CD8-positive, alpha-beta memory T cell (primary cell): ENCODE data around the gene SRRM4. TPM values are rescaled to one million over a fixed set of nuclear protein-coding genes. Genes with fewer than 3 reads are reported as not detected.
A peak's percentile ranks its signal among the peaks of the same experiment; 100 is the strongest.

Source experiments
- CTCF ChIA-PET: fragments of 350-600 bp; sonication (Branson Sonifier 250); formaldehyde crosslinking; loops from one replicate; lab custom pipeline; 2021; ENCODE audit warnings: antibody characterized with exemption; lab: Charles Lee
- POLR2A ChIA-PET: fragments of 350-600 bp; sonication (Branson Sonifier 250); formaldehyde crosslinking; loops from one replicate; lab custom pipeline; 2021; ENCODE audit warnings: antibody characterized with exemption; lab: Charles Lee
- DNase-seq, 5 donors: peaks; one replicate each; pipeline versions ENCODE4 v3.0.0 to v3.0.0-alpha.2; 2020 to 2022; ENCODE audit warnings: mixed read lengths in 1 of 5
- H3K27ac ChIP-seq: one replicate; pipeline ENCODE4 v1.7.0; 2013; ENCODE audit warnings: low read depth, mild to moderate bottlenecking, low read length, moderate library complexity
- H3K27me3 ChIP-seq: 2 replicates; pipeline ENCODE4 v1.7.0; 2013; ENCODE audit warnings: low read length, mild to moderate bottlenecking; ENCODE audit not compliant: insufficient read depth, poor library complexity, severe bottlenecking
- H3K36me3 ChIP-seq: 2 replicates; pipeline ENCODE4 v1.7.0; 2013; ENCODE audit warnings: mild to moderate bottlenecking, low read length, moderate library complexity; ENCODE audit not compliant: insufficient read depth
- H3K4me1 ChIP-seq: 2 replicates; pipeline ENCODE4 v1.7.0; 2013; ENCODE audit warnings: mild to moderate bottlenecking, low read length, moderate library complexity; ENCODE audit not compliant: insufficient read depth
- H3K4me3 ChIP-seq: 2 replicates; pipeline ENCODE4 v1.7.0; 2013; ENCODE audit warnings: mild to moderate bottlenecking, low read length
- H3K9me3 ChIP-seq: 2 replicates; pipeline ENCODE4 v1.7.0; 2013; ENCODE audit warnings: mild to moderate bottlenecking, low read length
- H3K27ac Mint-ChIP-seq, 8 donors: one replicate each; pipeline ENCODE4 v1.8.0; 2020 to 2021; ENCODE audit warnings: mixed read lengths in 8 of 8, mild to moderate bottlenecking in 6 of 8, inconsistent platforms in 3 of 8, moderate library complexity in 3 of 8
- H3K27me3 Mint-ChIP-seq, 2 donors: one replicate each; pipeline ENCODE4 v1.8.0; 2020 to 2021; ENCODE audit warnings: mixed read lengths in 2 of 2, mild to moderate bottlenecking in 1 of 2, moderate library complexity in 1 of 2
- H3K36me3 Mint-ChIP-seq, 3 donors: one replicate each; pipeline ENCODE4 v1.8.0; 2020 to 2021; ENCODE audit warnings: mixed read lengths in 3 of 3, inconsistent platforms in 1 of 3, mild to moderate bottlenecking in 1 of 3
- H3K4me1 Mint-ChIP-seq, 3 donors: one replicate each; pipeline ENCODE4 v1.8.0; 2020 to 2021; ENCODE audit warnings: mixed read lengths in 3 of 3, inconsistent platforms in 1 of 3, mild to moderate bottlenecking in 1 of 3
- H3K4me3 Mint-ChIP-seq, 7 donors: one replicate each; pipeline ENCODE4 v1.8.0; 2020 to 2021; ENCODE audit warnings: mixed read lengths in 7 of 7, mild to moderate bottlenecking in 6 of 7, moderate library complexity in 4 of 7, inconsistent platforms in 2 of 7
- H3K9me3 Mint-ChIP-seq, 5 donors: one replicate each; pipeline ENCODE4 v1.8.0; 2020 to 2022; ENCODE audit warnings: mixed read lengths in 5 of 5, mild to moderate bottlenecking in 3 of 5, moderate library complexity in 2 of 5, inconsistent platforms in 1 of 5
- polyA plus RNA-seq: library from polyadenylated mRNA; unstranded; fragments of 300-500 nt; fragmentation: Illumina TruSeq; gene quantifications from one replicate; pipeline ENCODE4 v1.2.3, GENCODE V29; 2021
- total RNA-seq, 2 experiments: library from RNA; stranded (reverse); gene quantifications; one replicate each; pipeline ENCODE4 v1.2.3, GENCODE V29; 2021

SRRM4 gene
- total and polyA plus RNA-seq, 3 experiments from 2014 or later, result not detected

DNA sequence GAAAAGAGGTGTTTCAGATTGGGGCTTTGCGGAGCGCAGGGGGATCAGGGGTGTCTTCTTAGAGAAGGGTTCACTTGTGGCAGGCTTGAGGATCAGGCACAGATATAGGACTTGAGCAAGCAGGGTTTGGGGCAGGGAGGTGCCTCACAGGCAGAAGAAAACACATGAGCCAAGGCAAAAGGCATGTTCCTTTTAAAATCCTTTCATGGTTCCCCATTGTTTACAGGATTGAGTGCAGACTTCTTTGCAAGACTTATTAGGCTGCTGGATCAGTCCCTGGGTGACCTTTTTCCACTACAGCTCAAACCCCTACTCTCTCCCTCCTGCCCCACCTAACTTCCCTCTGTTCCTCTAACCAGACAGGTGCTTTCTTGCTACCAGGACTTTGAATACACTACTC, 217.1 kb downstream of the SRRM4 start:
- no peaks in the 10 kb centered on the region for H3K9me3 ChIP-seq
- Mint-ChIP-seq H3K4me3 (no peak overlapping the region), H3K27ac (no peak overlapping the region), H3K27me3 (no peaks in the 10 kb centered on the region), H3K9me3 (peaks cover 0 to 2% (median 0%) of the 10 kb centered on the region in 5 donors), H3K36me3 (no peaks in the 10 kb centered on the region), H3K4me1 (no peaks in the 10 kb centered on the region)
- H3K36me3 ChIP-seq, result no peaks in the 10 kb centered on the region
- H3K4me3 ChIP-seq, result no peak overlapping the region
- no peak overlapping the region for H3K27ac ChIP-seq
- H3K4me1 ChIP-seq, result no peaks in the 10 kb centered on the region
- H3K27me3 ChIP-seq, result no peaks in the 10 kb centered on the region
- ChIA-PET POLR2A (no interaction called here), CTCF (no interaction called here)
- no peak for DNase-seq

DNA sequence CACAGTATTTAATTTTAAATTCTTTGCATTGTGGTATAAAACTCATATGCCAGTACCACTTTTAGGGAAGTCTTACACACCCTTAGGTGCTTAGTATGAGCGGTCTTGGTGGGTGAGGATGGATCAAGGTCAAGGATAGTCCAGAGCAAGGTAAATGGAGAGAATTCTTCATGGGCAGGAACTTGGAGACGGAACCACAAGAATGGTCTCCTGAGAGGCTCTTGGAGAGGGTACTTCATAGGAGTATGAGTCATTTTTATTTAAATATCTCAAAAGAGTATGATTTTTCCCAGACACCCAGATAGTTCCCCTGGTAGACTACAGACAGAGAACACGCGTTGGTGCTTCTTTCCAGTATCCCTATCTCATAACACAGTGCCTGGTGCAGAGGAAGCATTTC, 219.3 kb downstream of the SRRM4 start:
- H3K4me1 Mint-ChIP-seq, result no peaks in the 10 kb centered on the region
- no peaks in the 10 kb centered on the region for H3K36me3 ChIP-seq
- no peak overlapping the region for H3K27ac ChIP-seq
- POLR2A ChIA-PET, result no interaction called here
- H3K27ac Mint-ChIP-seq, result no peak overlapping the region
- H3K9me3 Mint-ChIP-seq, result no peaks in the 10 kb centered on the region
- peaks cover 0 to 3% of the 10 kb centered on the region in 2 donors for H3K27me3 Mint-ChIP-seq
- H3K27me3 ChIP-seq, result no peaks in the 10 kb centered on the region
- H3K4me3 ChIP-seq, result no peak overlapping the region
- no peaks in the 10 kb centered on the region for H3K4me1 ChIP-seq
- DNase-seq, result no peak
- CTCF ChIA-PET, result no interaction called here
- H3K4me3 Mint-ChIP-seq, result no peak overlapping the region
- H3K9me3 ChIP-seq, result no peaks in the 10 kb centered on the region
- H3K36me3 Mint-ChIP-seq, result no peaks in the 10 kb centered on the region

DNA sequence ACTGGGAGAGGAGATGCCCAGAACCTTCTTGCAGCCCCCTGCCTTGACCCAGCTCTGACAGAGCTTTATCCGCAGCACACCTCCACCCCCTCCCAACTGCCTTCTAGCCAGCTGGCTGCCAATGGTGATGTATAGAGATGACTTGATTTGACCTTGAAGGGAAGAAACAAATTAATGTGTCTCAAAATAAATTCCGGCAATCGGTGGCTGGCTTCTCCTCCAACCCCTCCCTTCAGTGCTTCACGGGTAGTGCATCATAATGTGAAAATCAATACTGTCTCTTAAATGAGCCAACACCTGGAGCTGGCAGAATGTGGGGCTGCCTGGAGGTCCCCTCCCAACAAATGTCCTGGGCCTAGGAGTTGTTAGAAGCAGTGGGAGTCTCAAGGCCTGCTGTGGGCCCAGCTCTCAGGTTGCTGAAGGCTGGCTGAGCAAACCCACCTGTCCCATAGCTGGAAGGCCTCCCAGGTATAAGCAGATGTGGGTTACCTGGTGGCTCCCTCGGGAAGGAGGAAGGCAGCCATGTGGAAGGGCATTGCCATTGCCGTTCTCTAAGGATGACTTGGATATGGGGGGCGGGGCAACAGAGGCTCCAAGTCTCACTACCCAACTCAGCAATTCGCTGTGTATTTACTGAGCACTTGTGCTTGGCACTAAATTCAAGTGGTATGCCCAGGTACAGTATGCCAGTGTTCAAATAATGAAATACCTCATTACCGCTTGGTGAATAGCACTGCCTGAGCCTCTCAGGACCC, 220.6 kb downstream of the SRRM4 start:
- Histone ChIP-seq H3K27me3 (no peaks in the 10 kb centered on the region), H3K4me1 (no peaks in the 10 kb centered on the region), H3K36me3 (no peaks in the 10 kb centered on the region), H3K9me3 (no peaks in the 10 kb centered on the region), H3K27ac (no peak overlapping the region), H3K4me3 (no peak overlapping the region)
- Mint-ChIP-seq H3K4me1 (no peaks in the 10 kb centered on the region), H3K27ac (no peak overlapping the region), H3K4me3 (no peak overlapping the region), H3K36me3 (no peaks in the 10 kb centered on the region), H3K27me3 (peaks cover 0 to 3% of the 10 kb centered on the region in 2 donors), H3K9me3 (no peaks in the 10 kb centered on the region)
- ChIA-PET CTCF (no interaction called here), POLR2A (no interaction called here)
- no peak for DNase-seq

DNA sequence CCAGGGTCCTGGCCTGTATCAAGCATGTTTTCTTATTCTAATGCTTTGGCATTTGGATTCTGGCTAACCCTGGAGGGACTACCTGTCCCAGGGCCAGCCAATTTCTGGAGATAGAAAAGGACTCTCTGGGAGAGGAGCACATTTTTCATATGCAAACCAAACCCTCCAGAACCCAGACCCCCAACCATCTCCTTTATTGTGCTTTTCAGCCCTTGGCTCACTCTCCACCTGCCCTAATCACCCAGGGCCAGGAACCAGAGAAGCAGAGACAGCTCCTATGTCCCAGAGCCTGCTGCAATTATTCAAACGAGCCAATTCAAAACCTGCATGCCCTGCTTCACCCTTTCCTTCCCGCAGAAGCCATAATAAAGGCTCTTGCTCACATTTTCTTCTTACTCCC, 221.2 kb downstream of the SRRM4 start:
- peaks cover 0 to 3% of the 10 kb centered on the region in 2 donors for H3K27me3 Mint-ChIP-seq
- no peaks in the 10 kb centered on the region for H3K4me1 ChIP-seq
- DNase-seq, result no peak
- POLR2A ChIA-PET, result no interaction called here
- no peak overlapping the region for H3K4me3 ChIP-seq
- no peaks in the 10 kb centered on the region for H3K9me3 ChIP-seq
- no peaks in the 10 kb centered on the region for H3K36me3 Mint-ChIP-seq
- H3K4me1 Mint-ChIP-seq, result no peaks in the 10 kb centered on the region
- H3K9me3 Mint-ChIP-seq, result no peaks in the 10 kb centered on the region
- H3K27ac ChIP-seq, result no peak overlapping the region
- CTCF ChIA-PET, result no interaction called here
- H3K4me3 Mint-ChIP-seq, result no peak overlapping the region
- H3K36me3 ChIP-seq, result no peaks in the 10 kb centered on the region
- H3K27me3 ChIP-seq, result no peaks in the 10 kb centered on the region
- H3K27ac Mint-ChIP-seq, result no peak overlapping the region

DNA sequence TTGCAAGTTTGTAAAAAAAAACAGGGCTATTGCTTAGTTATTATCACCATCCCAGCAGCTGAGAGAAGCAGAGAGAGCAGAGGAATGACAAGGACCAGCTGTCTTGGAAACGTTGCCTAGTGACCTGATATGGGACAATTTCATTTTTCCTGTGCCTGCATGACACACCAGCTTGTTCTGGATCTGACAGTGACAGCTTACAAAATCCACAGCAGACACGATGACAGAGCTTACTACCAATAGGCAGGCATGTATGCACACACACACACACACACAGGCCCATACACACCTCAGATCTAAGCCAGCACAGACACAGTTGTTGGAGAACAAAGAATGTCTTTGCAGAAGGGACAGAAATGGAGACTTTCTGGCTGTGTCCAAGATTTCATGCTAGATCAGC, 222.8 kb downstream of the SRRM4 start:
- H3K4me1 Mint-ChIP-seq, result no peaks in the 10 kb centered on the region
- Histone ChIP-seq H3K36me3 (no peaks in the 10 kb centered on the region), H3K27ac (no peak overlapping the region), H3K27me3 (no peaks in the 10 kb centered on the region), H3K4me3 (no peak overlapping the region), H3K4me1 (no peaks in the 10 kb centered on the region), H3K9me3 (no peaks in the 10 kb centered on the region)
- H3K27me3 Mint-ChIP-seq, result peaks cover 0 to 3% of the 10 kb centered on the region in 2 donors
- H3K9me3 Mint-ChIP-seq, result no peaks in the 10 kb centered on the region
- H3K27ac Mint-ChIP-seq, result no peak overlapping the region
- no peak overlapping the region for H3K4me3 Mint-ChIP-seq
- ChIA-PET CTCF (no interaction called here), POLR2A (no interaction called here)
- DNase-seq, result no peak
- H3K36me3 Mint-ChIP-seq, result no peaks in the 10 kb centered on the region

DNA sequence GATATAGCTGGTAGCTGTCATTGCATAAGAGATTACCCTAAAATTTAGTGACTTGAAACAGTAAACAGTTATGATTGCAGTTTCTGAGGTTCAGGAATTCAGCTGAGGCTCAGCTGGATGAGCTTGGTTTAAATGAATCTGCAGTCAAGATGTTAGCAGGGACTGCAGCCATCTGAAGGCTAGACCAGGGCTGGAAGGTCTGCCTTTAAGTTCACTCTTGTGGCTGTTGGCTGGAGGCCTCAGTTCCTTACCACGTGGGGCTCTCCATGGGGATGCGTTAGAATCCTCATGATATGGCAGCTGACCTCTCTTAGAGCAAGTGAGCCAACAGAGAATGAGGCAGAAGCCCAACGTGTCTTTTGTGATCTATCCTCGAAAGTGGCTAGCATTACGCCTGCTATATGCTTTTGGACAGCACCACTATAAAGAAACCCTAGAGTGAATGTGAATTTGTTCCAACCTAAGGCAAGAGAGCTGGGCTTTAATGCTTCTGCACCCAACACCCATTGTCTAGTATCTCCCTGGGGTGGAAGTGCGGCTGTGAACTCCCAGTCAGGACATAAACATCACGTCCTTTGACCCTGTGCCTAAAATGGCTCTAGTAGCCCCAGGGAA, 223.4 kb downstream of the SRRM4 start:
- POLR2A ChIA-PET, result no interaction called here
- no peak for DNase-seq
- Mint-ChIP-seq H3K4me1 (no peaks in the 10 kb centered on the region), H3K36me3 (no peaks in the 10 kb centered on the region), H3K9me3 (no peaks in the 10 kb centered on the region), H3K27ac (no peak overlapping the region), H3K4me3 (no peak overlapping the region), H3K27me3 (peaks cover 0 to 3% of the 10 kb centered on the region in 2 donors)
- CTCF ChIA-PET, result no interaction called here
- no peaks in the 10 kb centered on the region for H3K36me3 ChIP-seq
- H3K27ac ChIP-seq, result no peak overlapping the region
- no peak overlapping the region for H3K4me3 ChIP-seq
- H3K27me3 ChIP-seq, result no peaks in the 10 kb centered on the region
- no peaks in the 10 kb centered on the region for H3K4me1 ChIP-seq
- no peaks in the 10 kb centered on the region for H3K9me3 ChIP-seq

DNA sequence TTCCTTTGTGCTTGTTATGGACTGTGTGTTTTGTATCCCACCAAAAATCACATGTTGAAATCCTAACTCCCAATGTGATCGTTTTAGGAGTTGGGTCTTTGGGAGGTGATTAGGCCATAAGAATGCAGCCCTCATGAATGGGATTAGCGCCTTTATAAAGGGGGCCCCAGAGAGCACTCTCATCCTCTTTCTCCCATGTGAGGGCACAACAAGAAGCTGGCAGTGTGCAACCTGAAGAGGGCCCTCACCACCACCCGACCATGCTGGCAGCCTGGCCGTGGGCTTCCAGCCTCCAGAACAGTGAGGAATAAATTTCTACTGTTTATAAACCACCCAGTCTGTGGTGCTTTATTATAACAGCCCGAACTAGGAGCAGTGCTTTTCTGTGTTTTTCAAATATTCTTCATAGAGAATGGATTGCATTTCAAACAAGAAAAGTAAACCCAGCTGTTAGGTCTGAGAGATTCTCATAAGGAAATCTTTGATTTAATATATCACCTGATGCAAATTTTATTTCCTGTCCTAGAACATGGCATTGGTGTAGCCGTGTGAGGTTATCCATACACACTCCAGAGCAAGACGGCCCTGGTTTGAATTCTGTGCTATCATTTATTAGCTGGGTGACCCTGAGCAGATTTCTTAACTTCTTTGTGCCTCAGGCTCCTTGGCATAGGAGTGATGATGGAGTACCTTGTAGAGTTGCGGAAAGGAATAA, 225.2 kb downstream of the SRRM4 start:
- Mint-ChIP-seq H3K27me3 (peaks cover 0 to 3% of the 10 kb centered on the region in 2 donors), H3K4me3 (no peak overlapping the region), H3K9me3 (no peaks in the 10 kb centered on the region), H3K36me3 (no peaks in the 10 kb centered on the region), H3K4me1 (no peaks in the 10 kb centered on the region), H3K27ac (peak overlapping the region in 1 of 8 donors; percentile 11)
- H3K27ac ChIP-seq, result no peak overlapping the region
- no peak overlapping the region for H3K4me3 ChIP-seq
- POLR2A ChIA-PET, result no interaction called here
- H3K9me3 ChIP-seq, result no peaks in the 10 kb centered on the region
- no peaks in the 10 kb centered on the region for H3K27me3 ChIP-seq
- CTCF ChIA-PET, result no interaction called here
- no peak for DNase-seq
- no peaks in the 10 kb centered on the region for H3K36me3 ChIP-seq
- no peaks in the 10 kb centered on the region for H3K4me1 ChIP-seq

DNA sequence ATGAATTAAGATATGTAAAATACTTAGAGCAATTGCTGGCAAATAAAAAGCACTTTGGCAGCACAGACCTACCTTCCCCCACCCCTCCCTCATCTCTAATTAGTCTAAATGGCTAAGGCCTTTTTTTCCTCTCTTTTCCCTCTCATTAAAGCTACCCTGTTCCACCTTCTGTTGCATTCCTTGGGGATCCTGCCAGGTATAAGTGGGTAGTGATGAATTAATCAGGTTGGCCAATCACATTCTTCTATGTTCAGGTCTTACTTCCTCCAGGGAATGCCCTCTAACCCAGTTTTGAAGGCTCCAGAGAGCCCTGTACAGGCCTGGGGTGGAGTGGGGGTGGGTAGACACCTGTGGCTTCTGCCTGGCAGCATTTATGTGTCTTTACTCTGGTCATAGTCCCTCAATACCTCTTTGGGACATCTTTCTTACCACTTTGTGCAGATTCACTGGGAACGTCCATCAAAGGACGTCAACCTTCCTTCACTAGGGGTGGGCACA, 225.8 kb downstream of the SRRM4 start:
- no peak for DNase-seq
- Mint-ChIP-seq H3K27me3 (peaks cover 0 to 3% of the 10 kb centered on the region in 2 donors), H3K4me3 (no peak overlapping the region), H3K36me3 (no peaks in the 10 kb centered on the region), H3K9me3 (no peaks in the 10 kb centered on the region), H3K4me1 (no peaks in the 10 kb centered on the region), H3K27ac (peak overlapping the region in 1 of 8 donors; percentile 11)
- Histone ChIP-seq H3K27ac (no peak overlapping the region), H3K4me3 (no peak overlapping the region), H3K36me3 (no peaks in the 10 kb centered on the region), H3K9me3 (no peaks in the 10 kb centered on the region), H3K4me1 (no peaks in the 10 kb centered on the region), H3K27me3 (no peaks in the 10 kb centered on the region)
- ChIA-PET CTCF (no interaction called here), POLR2A (no interaction called here)
